Measurements from ENCODE around the gene TSPAN32.

Gene TSPAN32

GRCh38 chr11:2300936-2301630, 730 bp upstream of the TSPAN32 start:
- Histone ChIP-seq H4K20me1 (ENCODE audit: insufficient read depth, low read length) (no peaks in the 10 kb centered on the region), H3K4me2 (ENCODE audit: low read length) (no peak overlapping the region), H2AFZ (ENCODE audit: low read depth, low read length) (no peak overlapping the region), H3K79me2 (ENCODE audit: low read length) (no peaks in the 10 kb centered on the region), H3K4me1 (ENCODE audit: low read length) (no peaks in the 10 kb centered on the region), H3K27ac (ENCODE audit: low read length) (no peak overlapping the region), H3K36me3 (replicated peaks; ENCODE audit: low read depth, low read length) (no peaks in the 10 kb centered on the region), H3K9ac (ENCODE audit: low read length) (no peak overlapping the region), H3K4me3 (ENCODE audit: low read length) (no peak overlapping the region), H3K9me3 (ENCODE audit: insufficient read depth, low read length) (no peaks in the 10 kb centered on the region), H3K27me3 (ENCODE audit: low read depth, low read length) (no peaks in the 10 kb centered on the region)
- TF ChIP-seq EZH2phosphoT487 (IDR thresholded peaks at IDR 0.05; ENCODE audit: low read depth): no peak
- no peak for TF ChIP-seq CTCF (IDR thresholded peaks at IDR 0.05; ENCODE audit: low read depth, low read length)

- no peaks in the 10 kb centered on the region for H3K4me1 ChIP-seq (ENCODE audit: low read length)
Observed at GRCh38 chr11:2302306-2302895, 588 bp downstream of the TSPAN32 start.

GRCh38 chr11:2302896-2303626, 1.2 kb downstream of the TSPAN32 start:
- no peak overlapping the region for H3K4me2 ChIP-seq (ENCODE audit: low read length)
- TF ChIP-seq CTCF (IDR thresholded peaks at IDR 0.05; ENCODE audit: low read depth, low read length): no peak
- TF ChIP-seq EZH2phosphoT487 (IDR thresholded peaks at IDR 0.05; ENCODE audit: low read depth): no peak
- H3K9me3 ChIP-seq (ENCODE audit: insufficient read depth, low read length): no peaks in the 10 kb centered on the region
- H3K9ac ChIP-seq (ENCODE audit: low read length): no peak overlapping the region
- H3K4me3 ChIP-seq (ENCODE audit: low read length): no peak overlapping the region
- H3K27me3 ChIP-seq (ENCODE audit: low read depth, low read length): no peaks in the 10 kb centered on the region
- H2AFZ ChIP-seq (ENCODE audit: low read depth, low read length): no peak overlapping the region
- no peaks in the 10 kb centered on the region for H3K79me2 ChIP-seq (ENCODE audit: low read length)
- no peaks in the 10 kb centered on the region for H3K36me3 ChIP-seq (replicated peaks; ENCODE audit: low read depth, low read length)
- H3K4me1 ChIP-seq (ENCODE audit: low read length): no peaks in the 10 kb centered on the region
- no peak overlapping the region for H3K27ac ChIP-seq (ENCODE audit: low read length)
- H4K20me1 ChIP-seq (ENCODE audit: insufficient read depth, low read length): no peaks in the 10 kb centered on the region

More at GRCh38 chr11:2302306-2302895, 588 bp downstream of the TSPAN32 start:
- TF ChIP-seq EZH2phosphoT487 (IDR thresholded peaks at IDR 0.05; ENCODE audit: low read depth): no peak
- no peak for TF ChIP-seq CTCF (IDR thresholded peaks at IDR 0.05; ENCODE audit: low read depth, low read length)
- H3K27me3 ChIP-seq (ENCODE audit: low read depth, low read length): no peaks in the 10 kb centered on the region
- no peak overlapping the region for H3K4me2 ChIP-seq (ENCODE audit: low read length)
- no peak overlapping the region for H2AFZ ChIP-seq (ENCODE audit: low read depth, low read length)
- no peak overlapping the region for H3K27ac ChIP-seq (ENCODE audit: low read length)
- no peak overlapping the region for H3K9ac ChIP-seq (ENCODE audit: low read length)
- H3K36me3 ChIP-seq (replicated peaks; ENCODE audit: low read depth, low read length): no peaks in the 10 kb centered on the region
- no peaks in the 10 kb centered on the region for H3K9me3 ChIP-seq (ENCODE audit: insufficient read depth, low read length)
- no peak overlapping the region for H3K4me3 ChIP-seq (ENCODE audit: low read length)
- H4K20me1 ChIP-seq (ENCODE audit: insufficient read depth, low read length): no peaks in the 10 kb centered on the region
- H3K79me2 ChIP-seq (ENCODE audit: low read length): no peaks in the 10 kb centered on the region

Measured in OCI-LY3 (cell line).